Fibroblast of skin of abdomen (primary cell): ENCODE measurements around the gene CLCNKB.
A peak's percentile ranks its signal among the peaks of the same experiment; 100 is the strongest.
"Not testable (repeated sequence)": the region's sequence is repeated elsewhere in the genome, so short reads cannot be mapped to it uniquely, and the experiment has no call there.

Experiments
- DNase-seq: peaks from one replicate; pipeline ENCODE4 v3.0.0-alpha.2; 2013

Gene CLCNKB

DNA sequence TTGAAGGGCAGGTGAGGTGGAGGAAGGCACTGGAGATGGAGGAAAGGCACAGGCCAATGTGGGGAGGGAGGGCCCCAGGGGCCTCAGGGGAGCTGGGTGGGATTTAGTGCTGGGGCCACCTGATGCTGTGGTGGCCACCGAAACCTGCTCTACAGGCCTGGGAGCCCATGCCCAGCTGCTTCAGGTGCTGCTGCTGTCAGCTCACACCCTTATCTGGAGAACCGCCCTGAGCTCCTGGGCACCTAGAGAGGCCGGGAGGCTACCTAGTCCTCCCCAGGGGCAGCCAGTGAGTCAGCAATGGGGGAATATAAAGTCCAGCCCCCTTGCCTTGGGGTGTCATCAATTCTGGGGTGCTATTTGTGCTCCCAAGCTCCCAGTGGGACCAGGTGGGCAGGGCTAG is 17.7 kb downstream of the CLCNKB start:
- DNase-seq = no peak

GRCh38 chr1:16061989-16062686 is 18.6 kb downstream of the CLCNKB start:
- DNase-seq = not testable (repeated sequence)

DNA sequence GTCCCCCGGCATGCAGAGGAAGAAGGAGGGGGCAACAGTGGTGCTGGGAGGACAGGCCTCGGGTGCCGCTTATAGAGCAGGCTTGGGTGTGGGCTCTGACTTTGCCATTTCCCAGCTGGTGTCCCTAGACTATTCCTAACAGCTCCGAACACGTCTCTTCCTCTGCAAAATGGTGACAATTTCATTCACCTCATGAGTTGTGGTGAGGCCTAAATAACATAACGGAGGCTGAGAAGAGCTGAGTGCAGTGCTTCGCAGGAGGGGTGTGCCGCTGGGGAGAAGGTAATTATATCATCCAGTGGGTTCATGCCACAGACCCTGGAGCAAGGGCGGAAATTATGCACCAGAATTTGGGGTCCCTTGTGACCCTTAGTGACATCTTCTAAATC is 19.1 kb downstream of the CLCNKB start:
- DNase-seq = not testable (repeated sequence)

GRCh38 chr1:16063226-16063829 is 19.7 kb downstream of the CLCNKB start:
- DNase-seq = no peak

DNA sequence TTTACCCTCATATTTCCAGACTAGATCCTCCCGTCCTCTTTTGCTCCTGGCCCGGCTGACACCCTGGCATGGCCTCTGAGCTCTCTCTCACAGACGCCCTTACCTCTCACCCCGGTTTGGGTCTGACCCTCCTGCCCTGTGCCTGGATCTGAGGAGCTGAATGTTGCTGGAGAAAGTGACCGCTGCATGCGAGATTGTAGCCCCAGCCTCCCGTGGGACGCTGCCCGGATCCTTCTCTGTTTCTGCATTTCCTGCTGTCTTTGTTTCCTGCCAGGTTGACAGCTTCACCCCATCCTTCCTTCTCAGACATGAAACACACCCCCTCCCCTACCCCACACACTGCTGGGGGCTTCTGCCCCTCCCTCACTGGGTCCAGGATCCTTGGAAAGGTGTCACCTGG is 20.3 kb downstream of the CLCNKB start:
- no peak for DNase-seq

- no peak for DNase-seq
Measured at GRCh38 chr1:16064536-16065268, 21.1 kb downstream of the CLCNKB start.

GRCh38 chr1:16065269-16065576 is 21.6 kb downstream of the CLCNKB start:
- no peak for DNase-seq

GRCh38 chr1:16066245-16066644 is 22.7 kb downstream of the CLCNKB start:
- DNase-seq = no peak

DNA sequence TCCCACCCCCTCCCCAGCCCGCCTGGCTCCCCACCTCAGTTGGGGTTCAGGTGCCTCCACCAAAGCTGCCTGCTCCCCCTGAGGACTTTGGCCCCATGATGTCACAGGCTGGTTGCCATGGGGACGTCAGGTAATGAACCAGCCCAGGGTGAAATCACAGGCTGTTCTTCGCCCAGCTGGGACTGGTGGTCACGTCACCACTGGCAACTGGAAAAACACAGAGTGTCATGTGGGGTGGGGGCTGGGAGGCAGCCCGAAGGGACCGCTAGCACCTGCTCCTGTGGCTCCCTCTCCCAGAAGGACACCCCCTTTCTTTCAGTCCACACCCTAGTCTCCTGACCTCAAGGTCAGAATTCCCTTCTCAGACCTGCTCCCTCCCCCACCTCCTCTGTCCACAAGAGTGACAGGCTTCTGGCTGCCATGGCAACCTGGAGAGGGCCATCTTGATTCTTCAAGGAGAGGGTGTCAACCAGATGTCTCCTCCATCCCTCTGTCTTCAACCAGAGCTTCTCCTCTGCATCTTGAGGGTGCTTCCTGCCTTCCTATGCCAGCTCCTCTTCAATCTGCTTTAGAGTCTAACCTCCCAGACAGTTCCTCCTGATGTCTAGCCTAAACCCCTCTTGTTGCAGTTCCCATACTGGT is 23.7 kb downstream of the CLCNKB start:
- DNase-seq = no peak

DNA sequence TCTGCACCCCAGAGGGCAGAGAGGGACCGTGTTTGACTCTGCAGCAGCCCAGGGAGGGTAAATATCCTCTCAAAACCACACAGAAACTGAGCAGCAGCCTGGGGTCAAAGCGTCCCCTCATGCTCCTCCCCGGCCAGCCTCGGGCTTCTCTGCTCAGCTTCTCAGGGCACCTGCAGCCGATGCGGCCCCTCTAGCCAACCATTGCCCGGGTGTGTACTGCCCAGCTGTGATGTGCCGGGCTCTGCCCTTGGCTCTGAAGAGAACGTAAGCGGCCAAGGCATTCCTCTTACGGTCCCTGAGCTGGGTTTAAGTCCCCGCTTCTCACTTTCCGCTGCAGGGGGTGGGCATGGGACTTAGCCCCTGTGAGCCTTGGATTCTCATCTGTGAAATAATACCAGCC is 24.4 kb downstream of the CLCNKB start:
- no peak for DNase-seq

DNA sequence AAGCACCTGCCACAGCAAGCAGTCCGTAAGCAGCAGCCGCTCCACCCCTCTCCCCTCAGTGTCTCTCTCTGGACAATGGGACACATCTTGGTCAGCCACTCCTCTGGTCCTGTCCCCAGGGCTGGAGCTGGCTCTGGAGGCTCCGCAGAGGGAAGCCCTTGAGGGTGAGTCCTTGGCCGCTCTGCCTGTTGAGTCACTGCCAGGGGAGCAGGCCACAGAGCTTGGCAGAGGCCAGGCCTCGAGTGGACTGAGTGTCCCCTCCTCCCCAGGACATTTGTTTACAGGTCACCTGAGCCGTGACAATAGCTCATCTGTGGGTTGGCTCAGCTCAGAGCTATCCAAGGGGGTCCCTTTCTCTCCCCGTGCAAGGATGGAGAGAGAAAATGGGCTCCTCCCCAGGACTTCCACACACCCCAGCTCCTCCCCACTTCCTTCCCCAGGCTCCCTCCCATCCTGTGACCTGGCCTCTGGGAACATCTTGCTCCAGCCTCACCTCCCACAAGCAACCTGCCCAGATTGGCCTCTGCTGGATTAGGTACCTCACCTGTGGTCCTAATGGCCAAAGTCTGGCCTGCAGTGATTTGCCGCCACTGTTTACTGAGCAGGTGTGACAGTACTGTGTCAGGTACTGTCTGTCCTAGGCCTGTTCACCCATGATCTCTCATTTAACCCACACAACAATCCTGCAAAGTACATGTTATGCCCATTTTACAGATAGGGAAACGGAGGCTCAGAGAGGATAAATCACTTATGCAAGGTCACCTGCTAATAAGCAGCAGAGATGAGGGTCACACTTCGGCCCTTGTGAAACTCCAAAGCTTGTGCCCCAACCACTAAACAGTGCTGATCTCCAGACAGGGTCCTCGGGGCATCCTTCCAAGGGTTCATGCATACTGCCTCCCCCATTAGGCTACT is 25.0 kb downstream of the CLCNKB start:
- no peak for DNase-seq

- DNase-seq = no peak
Measured at GRCh38 chr1:16070640-16071355, 27.2 kb downstream of the CLCNKB start.

- DNase-seq = no peak
Measured at GRCh38 chr1:16071614-16072013, 28.0 kb downstream of the CLCNKB start.

DNA sequence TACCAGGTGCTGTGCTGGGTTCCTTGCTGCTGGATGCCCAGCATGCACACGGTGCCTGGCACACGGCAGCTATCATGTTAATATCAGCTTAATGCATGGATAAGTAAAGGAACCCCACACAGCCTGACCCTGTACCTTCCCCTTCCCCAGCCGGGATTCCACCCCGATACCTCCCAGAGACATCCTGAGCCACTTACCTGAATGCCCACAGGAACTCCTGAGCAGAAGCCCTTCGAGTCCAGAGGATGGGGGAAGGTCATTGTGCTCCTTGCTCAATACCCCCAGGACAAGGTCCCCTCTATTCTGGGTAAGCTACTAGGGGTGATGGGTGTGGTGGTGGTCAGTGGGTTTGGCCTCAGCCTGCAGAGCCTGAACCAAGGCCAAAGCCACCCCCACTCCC is 28.5 kb downstream of the CLCNKB start:
- no peak for DNase-seq

DNA sequence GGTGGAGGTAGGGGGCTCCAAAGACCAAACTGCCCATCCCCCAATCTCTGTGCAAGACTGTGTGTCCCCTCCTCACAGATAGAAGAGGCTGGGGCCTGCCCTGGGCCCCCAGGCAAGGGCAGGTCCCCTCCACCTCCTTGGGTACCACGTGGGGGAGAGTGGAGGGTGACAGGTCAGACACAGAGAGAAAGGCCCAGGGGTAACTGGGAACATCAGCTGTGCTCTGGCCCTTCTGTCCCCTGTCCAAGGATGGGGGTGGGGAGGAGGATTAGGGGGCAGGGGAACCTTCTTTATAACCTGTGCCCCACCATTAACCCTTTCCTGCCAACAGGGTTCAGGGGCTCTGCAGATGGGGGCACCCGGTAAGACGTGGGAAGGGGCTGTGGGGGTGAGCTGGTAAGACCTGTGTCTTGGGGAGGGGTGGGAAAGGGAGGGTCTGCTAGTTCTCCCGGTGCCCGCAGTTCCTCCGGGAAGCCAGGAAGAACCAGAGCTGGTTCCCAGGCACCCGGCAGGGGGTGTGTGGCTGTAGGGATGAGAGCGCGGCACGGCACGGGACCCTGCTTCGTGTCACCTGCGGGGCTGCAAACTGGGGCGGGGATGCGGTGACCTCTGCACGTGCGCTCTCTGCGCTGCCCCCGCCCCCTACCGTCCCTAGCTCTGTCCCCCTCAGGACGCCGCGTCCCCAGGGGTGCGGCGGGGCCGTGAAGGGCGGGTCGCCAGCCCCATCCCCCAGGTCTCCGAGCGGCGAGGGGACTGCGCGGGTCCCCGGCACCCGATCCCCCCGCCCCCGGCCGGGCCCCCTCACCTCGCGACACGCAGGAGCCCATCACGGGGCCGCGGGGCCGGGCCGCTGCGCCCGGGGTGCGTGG is 29.3 kb downstream of the CLCNKB start:
- DNase-seq = no peak

DNA sequence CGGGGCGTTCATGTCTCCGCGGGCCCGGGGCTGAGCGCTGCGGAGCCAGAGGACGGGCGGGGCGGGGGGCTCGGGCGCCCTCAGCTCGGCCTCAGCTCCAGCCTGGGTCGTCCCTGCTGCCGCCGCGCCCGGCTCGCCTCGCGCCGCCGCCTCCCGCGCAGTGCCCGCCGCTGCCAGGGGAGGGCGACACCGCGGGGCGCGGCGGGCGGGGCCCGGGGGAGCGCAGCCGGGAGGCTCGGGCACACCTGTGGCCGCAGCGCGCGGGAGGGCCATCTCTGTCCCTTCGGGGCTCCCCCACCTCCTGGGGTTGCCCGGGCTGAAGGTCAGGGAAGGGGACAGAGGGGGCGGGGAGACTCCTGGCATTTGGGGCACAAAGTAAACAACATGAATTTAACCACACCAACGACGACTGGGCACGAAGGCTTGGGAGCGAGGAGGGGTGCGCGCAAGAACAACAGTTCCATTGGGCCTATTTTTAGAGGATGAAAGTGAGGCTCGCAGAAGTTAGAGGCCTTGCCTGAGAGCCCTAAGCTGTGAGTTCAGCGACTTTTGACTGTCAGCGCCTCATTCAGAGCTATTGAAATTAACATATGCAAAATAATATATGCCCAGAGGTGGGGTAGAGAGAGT is 30.0 kb downstream of the CLCNKB start, which contains the start of gene FAM131C:
Gene FAM131C, minus strand, starts transcription at position 162 of the 630 bp plus-strand sequence. CDS start 209 bp downstream, outside the sequence.
- DNase-seq = no peak

DNA sequence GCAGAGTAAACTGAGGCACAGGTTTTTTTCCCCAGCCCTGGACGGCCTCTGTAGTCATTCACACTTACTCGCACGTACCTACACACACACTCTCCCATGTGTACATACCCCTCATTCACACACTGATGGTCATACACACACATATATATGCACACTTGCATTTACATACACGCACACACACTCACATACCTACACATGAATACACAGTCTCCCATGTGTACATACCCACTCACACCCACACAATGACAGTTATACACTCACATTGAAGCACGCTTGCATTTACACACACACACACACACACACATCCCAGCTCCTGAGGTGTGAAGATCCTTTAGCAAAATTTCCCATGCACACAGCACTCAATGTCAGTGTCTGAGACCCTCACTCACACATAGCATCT is 30.6 kb downstream of the CLCNKB start:
- no peak for DNase-seq

GRCh38 chr1:16075337-16076030 is 31.9 kb downstream of the CLCNKB start:
- DNase-seq = peak; percentile 63
